Gastroesophageal sphincter (tissue), 4 donors: ENCODE data around the gene HSBP1. TPM values are rescaled to one million over a fixed set of nuclear protein-coding genes. Genes with fewer than 3 reads are reported as not detected.

Source experiments
- ATAC-seq: fragments of 150-250 bp; one replicate; pipeline ENCODE4 v1.9.1; 2016; ENCODE audit warnings: mild to moderate bottlenecking, moderate library complexity
- H3K27ac ChIP-seq, 4 donors: fragments of 200-600 bp; sonication (generic) in 3 of 4; 1 replicate in 3 of 4; 2 replicates in 1 of 4; pipeline ENCODE4 v1.5.1; 2016 to 2019
- H3K27me3 ChIP-seq: fragments of 200-600 bp; sonication (generic); one replicate; pipeline ENCODE4 v1.5.1; 2019
- H3K36me3 ChIP-seq, 2 donors: fragments of 200-600 bp; sonication (generic); one replicate each; pipeline ENCODE4 v1.5.1; 2019; ENCODE audit warnings: control low read depth in 1 of 2
- H3K4me1 ChIP-seq, 3 donors: fragments of 200-600 bp; sonication (generic); 1 replicate in 2 of 3; 2 replicates in 1 of 3; pipeline ENCODE4 v1.5.1; 2016 to 2019; ENCODE audit warnings: control low read depth in 2 of 3
- H3K4me3 ChIP-seq, 2 donors: fragments of 200-600 bp; sonication (generic); one replicate each; pipeline ENCODE4 v1.5.1; 2019; ENCODE audit warnings: mild to moderate bottlenecking in 1 of 2, moderate library complexity in 1 of 2
- H3K9me3 ChIP-seq, 3 donors: fragments of 200-600 bp; sonication (generic); one replicate each; pipeline ENCODE4 v1.5.1; 2017 to 2019; ENCODE audit warnings: control low read depth in 2 of 3
- CTCF ChIP-seq, 4 experiments: fragments of 200-600 bp in 2 of 4; fragments of 450-650 bp in 2 of 4; sonication (generic) in 1 of 4; IDR thresholded peaks; one replicate each; pipeline ENCODE4 v1.5.1; 2017 to 2019; ENCODE audit warnings: antibody characterized with exemption in 4 of 4, mild to moderate bottlenecking in 2 of 4, moderate library complexity in 2 of 4
- EP300 ChIP-seq: sonication (generic); formaldehyde crosslinking; IDR thresholded peaks from one replicate; pipeline ENCODE4 v1.6.1; 2017; ENCODE audit warnings: antibody characterized with exemption, mild to moderate bottlenecking
- POLR2A ChIP-seq, 2 donors: fragments of 450-650 bp; IDR thresholded peaks; one replicate each; pipeline ENCODE4 v1.6.1; 2017; ENCODE audit warnings: antibody characterized with exemption in 2 of 2, mild to moderate bottlenecking in 2 of 2, moderate library complexity in 1 of 2
- POLR2AphosphoS5 ChIP-seq: sonication (generic); formaldehyde crosslinking; IDR thresholded peaks from one replicate; pipeline ENCODE4 v1.6.1; 2017; ENCODE audit warnings: antibody characterized with exemption
- WGBS, 2 donors: methylation state at CpG; one replicate each; pipeline ENCODE4 v1.1.5; 2018; ENCODE audit warnings: low coverage in 1 of 2; 5-methylcytosine and 5-hydroxymethylcytosine counted together
- total RNA-seq, 4 donors: library from RNA; depleted of rRNA; stranded (reverse); fragments of >200 nt; gene quantifications; one replicate each; pipeline ENCODE4 v1.1.0, GENCODE V29; 2016

The HSBP1 gene
- total RNA-seq, 4 donors from 2014 or later = 9.8 to 66.0 (median 19.3) TPM

GRCh38 chr16:83830091-83830768, 22.5 kb downstream of the HSBP1 start:
- Histone ChIP-seq H3K4me3 (no peak overlapping the region), H3K27ac (no peak overlapping the region), H3K9me3 (no peaks in the 10 kb centered on the region), H3K4me1 (peaks cover 0 to 12% (median 2%) of the 10 kb centered on the region in 3 donors), H3K36me3 (no peaks in the 10 kb centered on the region), H3K27me3 (no peaks in the 10 kb centered on the region)
- TF ChIP-seq CTCF (IDR thresholded peaks at IDR 0.05) = no peak
- TF ChIP-seq POLR2AphosphoS5 = no peak
- TF ChIP-seq EP300 = no peak
- TF ChIP-seq POLR2A (IDR thresholded peaks at IDR 0.05) = no peak
- no peak for ATAC-seq
- 75 to 100% methylated on average over 2 to 9 of the region's 33 CpGs for WGBS, 2 donors

GRCh38 chr16:83830769-83831455, 23.1 kb downstream of the HSBP1 start:
- no peak for ATAC-seq
- Histone ChIP-seq H3K9me3 (no peaks in the 10 kb centered on the region), H3K4me3 (no peak overlapping the region), H3K27me3 (no peaks in the 10 kb centered on the region), H3K36me3 (no peaks in the 10 kb centered on the region), H3K4me1 (peaks cover 0 to 9% (median 2%) of the 10 kb centered on the region in 3 donors), H3K27ac (no peak overlapping the region)
- WGBS, 2 donors = 63 to 73% methylated on average over 10 to 11 of the region's 13 CpGs
- TF ChIP-seq POLR2AphosphoS5 (no peak), POLR2A (IDR thresholded peaks at IDR 0.05) (no peak)

- Histone ChIP-seq H3K4me3 (no peak overlapping the region), H3K4me1 (peaks cover 0 to 9% (median 0%) of the 10 kb centered on the region in 3 donors), H3K27me3 (no peaks in the 10 kb centered on the region), H3K9me3 (no peaks in the 10 kb centered on the region), H3K36me3 (no peaks in the 10 kb centered on the region), H3K27ac (no peak overlapping the region)
- WGBS, 2 donors = 43 to 69% methylated on average over 4 of the region's 5 CpGs
- TF ChIP-seq CTCF (IDR thresholded peaks at IDR 0.05) (no peak), EP300 (no peak), POLR2A (IDR thresholded peaks at IDR 0.05) (no peak), POLR2AphosphoS5 (no peak)
- no peak for ATAC-seq
Observed at GRCh38 chr16:83831456-83831987, 23.7 kb downstream of the HSBP1 start.

GRCh38 chr16:83833921-83834320, 26.1 kb downstream of the HSBP1 start:
- Histone ChIP-seq H3K9me3 (no peaks in the 10 kb centered on the region), H3K27me3 (no peaks in the 10 kb centered on the region), H3K27ac (no peak overlapping the region), H3K36me3 (no peaks in the 10 kb centered on the region), H3K4me3 (no peak overlapping the region), H3K4me1 (peaks cover 0 to 5% (median 0%) of the 10 kb centered on the region in 3 donors)
- ATAC-seq = no peak
- TF ChIP-seq POLR2A (IDR thresholded peaks at IDR 0.05) (no peak), POLR2AphosphoS5 (no peak), EP300 (no peak), CTCF (IDR thresholded peaks at IDR 0.05) (no peak)
- 100% methylated on average over 1 of the region's 2 CpGs; no CpG with 5 or more reads in 1 of the 2 donors for WGBS, 2 donors

GRCh38 chr16:83835586-83836566, 28.1 kb downstream of the HSBP1 start:
- TF ChIP-seq EP300 = no peak
- no peak for TF ChIP-seq CTCF (IDR thresholded peaks at IDR 0.05)
- no peak for TF ChIP-seq POLR2AphosphoS5
- no peak for TF ChIP-seq POLR2A (IDR thresholded peaks at IDR 0.05)
- H3K36me3 ChIP-seq = no peaks in the 10 kb centered on the region
- WGBS, 2 donors = 52 to 66% methylated on average over 9 to 10 of the region's 10 CpGs
- ATAC-seq = no peak
- H3K27ac ChIP-seq = no peak overlapping the region
- H3K4me1 ChIP-seq = peaks cover 0 to 5% (median 0%) of the 10 kb centered on the region in 3 donors
- no peaks in the 10 kb centered on the region for H3K9me3 ChIP-seq
- H3K27me3 ChIP-seq = no peaks in the 10 kb centered on the region
- no peak overlapping the region for H3K4me3 ChIP-seq
